Trophoblast cell (in vitro differentiated cells and primary cell): ENCODE data around the gene HDAC11.

Experiments
- DNase-seq, 2 donors: peaks; one replicate each; pipeline ENCODE4 v3.0.0-alpha.2; 2016
- H2AFZ ChIP-seq: 2 replicates; pipeline ENCODE4 v1.6.1; 2013; ENCODE audit warnings: low read length, moderate library complexity, mild to moderate bottlenecking; ENCODE audit not compliant: insufficient read depth, poor library complexity
- H2AK5ac ChIP-seq: 2 replicates; pipeline ENCODE4 v1.6.1; 2013; ENCODE audit warnings: mild to moderate bottlenecking, low read length
- H2BK120ac ChIP-seq: 2 replicates; pipeline ENCODE4 v1.6.1; 2013; ENCODE audit warnings: low read length, mild to moderate bottlenecking, moderate library complexity; ENCODE audit not compliant: insufficient read depth, poor library complexity
- H2BK12ac ChIP-seq: 2 replicates; pipeline ENCODE4 v1.6.1; 2013; ENCODE audit warnings: mild to moderate bottlenecking, low read length, moderate library complexity
- H2BK5ac ChIP-seq: 2 replicates; pipeline ENCODE4 v1.6.1; 2013; ENCODE audit warnings: low read length, low read depth, moderate library complexity, mild to moderate bottlenecking; ENCODE audit not compliant: poor library complexity
- H3K14ac ChIP-seq: 2 replicates; pipeline ENCODE4 v1.6.1; 2013; ENCODE audit warnings: mild to moderate bottlenecking, low read length
- H3K18ac ChIP-seq: 2 replicates; pipeline ENCODE4 v1.6.1; 2013; ENCODE audit warnings: mild to moderate bottlenecking, low read length
- H3K23ac ChIP-seq: 2 replicates; pipeline ENCODE4 v1.6.1; 2013; ENCODE audit warnings: low read length
- H3K27ac ChIP-seq: 2 replicates; pipeline ENCODE4 v1.5.1; 2013; ENCODE audit warnings: low read depth, mild to moderate bottlenecking, inconsistent platforms, low read length, moderate library complexity
- H3K27me3 ChIP-seq: 2 replicates; pipeline ENCODE4 v1.6.1; 2013; ENCODE audit warnings: inconsistent platforms, mild to moderate bottlenecking, low read length, moderate library complexity; ENCODE audit not compliant: insufficient read depth
- H3K36me3 ChIP-seq, 2 experiments: 1 replicate in 1 of 2; 2 replicates in 1 of 2; pipeline ENCODE4 v1.6.1; 2013; ENCODE audit warnings: low read length in 2 of 2, mild to moderate bottlenecking in 2 of 2, moderate library complexity in 1 of 2; ENCODE audit not compliant: insufficient read depth in 2 of 2, control insufficient read depth in 1 of 2
- H3K4ac ChIP-seq: 2 replicates; pipeline ENCODE4 v1.6.1; 2013; ENCODE audit warnings: low read depth, mild to moderate bottlenecking, low read length, moderate library complexity
- H3K4me1 ChIP-seq, 2 experiments: 1 replicate in 1 of 2; 2 replicates in 1 of 2; pipeline ENCODE4 v1.6.1; 2013; ENCODE audit warnings: low read length in 2 of 2, mild to moderate bottlenecking in 2 of 2, moderate library complexity in 1 of 2; ENCODE audit not compliant: insufficient read depth in 2 of 2, control insufficient read depth in 1 of 2
- H3K4me2 ChIP-seq: 2 replicates; pipeline ENCODE4 v1.6.1; 2013; ENCODE audit warnings: inconsistent platforms, mild to moderate bottlenecking, low read length, moderate library complexity
- H3K4me3 ChIP-seq: 2 replicates; pipeline ENCODE4 v1.5.1; 2013; ENCODE audit warnings: mild to moderate bottlenecking, low read depth, low read length, inconsistent platforms
- H3K79me1 ChIP-seq: one replicate; pipeline ENCODE4 v1.6.1; 2013; ENCODE audit warnings: low read length
- H3K79me2 ChIP-seq: 2 replicates; pipeline ENCODE4 v1.6.1; 2013; ENCODE audit warnings: low read length, mild to moderate bottlenecking; ENCODE audit not compliant: control insufficient read depth, insufficient read depth, poor library complexity
- H3K9ac ChIP-seq: 2 replicates; pipeline ENCODE4 v1.6.1; 2013; ENCODE audit warnings: mild to moderate bottlenecking, low read length
- H3K9me3 ChIP-seq: 2 replicates; pipeline ENCODE4 v1.6.1; 2013; ENCODE audit warnings: low read depth, mild to moderate bottlenecking, control low read depth, inconsistent platforms, low read length; ENCODE audit not compliant: insufficient read depth
- H4K12ac ChIP-seq: 2 replicates; pipeline ENCODE4 v1.6.1; 2013; ENCODE audit warnings: low read depth, mild to moderate bottlenecking, low read length, moderate library complexity
- H4K8ac ChIP-seq: 2 replicates; pipeline ENCODE4 v1.6.1; 2013; ENCODE audit warnings: low read depth, mild to moderate bottlenecking, low read length, moderate library complexity
- H4K91ac ChIP-seq: one replicate; pipeline ENCODE4 v1.6.1; 2013; ENCODE audit warnings: low read depth, mild to moderate bottlenecking, low read length, moderate library complexity
- WGBS: extraction: QIAGEN DNeasy Blood & Tissue Kit; methylation state at CpG from one replicate; pipeline ENCODE4 v1.1.7; 2013; ENCODE audit warnings: missing lambda C conversion rate; ENCODE audit not compliant: insufficient read length, insufficient coverage; ENCODE audit errors: extremely low coverage; 5-methylcytosine and 5-hydroxymethylcytosine counted together

The HDAC11 gene

DNA sequence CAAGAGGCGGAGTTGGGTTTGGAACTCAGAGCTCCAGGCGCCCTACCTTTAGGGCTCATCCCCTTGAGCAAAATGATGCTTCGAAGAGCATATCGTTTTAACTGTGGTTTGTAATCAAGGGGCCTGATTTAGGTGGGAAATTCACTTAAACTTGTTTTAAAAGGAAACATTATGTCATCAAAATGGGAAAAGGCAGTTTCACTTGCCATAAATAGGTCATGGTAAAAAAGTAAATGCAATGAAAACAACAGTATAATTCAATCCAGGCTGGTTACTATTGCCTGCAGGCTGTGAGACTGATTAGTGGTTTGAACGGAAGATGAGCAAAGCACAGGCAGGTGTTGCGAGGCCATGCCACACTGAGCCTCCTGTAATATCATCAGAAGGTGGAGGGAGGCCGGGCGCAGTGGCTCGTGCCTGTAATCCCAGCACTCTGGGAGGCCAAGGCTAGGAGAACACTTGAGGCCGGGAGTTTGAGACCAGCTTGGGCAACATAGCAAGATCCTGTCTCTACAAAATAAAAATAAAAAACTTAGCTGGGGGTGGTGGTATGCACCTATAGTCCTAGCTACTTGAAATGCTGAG lies 2.1 kb downstream of the HDAC11 start:
- H4K8ac ChIP-seq = no peak overlapping the region
- H4K91ac ChIP-seq = no peak overlapping the region
- no peaks in the 10 kb centered on the region for H3K36me3 ChIP-seq
- H3K4me3 ChIP-seq = no peak overlapping the region
- no peak overlapping the region for H3K27ac ChIP-seq
- no peak overlapping the region for H3K4me2 ChIP-seq
- no peak overlapping the region for H3K18ac ChIP-seq
- no peak overlapping the region for H2AK5ac ChIP-seq
- H3K9ac ChIP-seq = no peak overlapping the region
- no peak for DNase-seq
- no CpG with 5 or more reads among the region's 10 CpGs for WGBS
- H2BK5ac ChIP-seq = no peak overlapping the region
- H3K9me3 ChIP-seq = peaks cover 2% of the 10 kb centered on the region
- peaks cover 9% of the 10 kb centered on the region for H3K79me1 ChIP-seq
- H3K79me2 ChIP-seq = peaks cover 4% of the 10 kb centered on the region
- H2AFZ ChIP-seq = no peak overlapping the region
- H3K4ac ChIP-seq = no peak overlapping the region
- H3K14ac ChIP-seq = no peak overlapping the region
- H2BK12ac ChIP-seq = no peak overlapping the region
- no peaks in the 10 kb centered on the region for H3K27me3 ChIP-seq
- H2BK120ac ChIP-seq = no peak overlapping the region
- H4K12ac ChIP-seq = no peak overlapping the region
- H3K4me1 ChIP-seq = peaks cover 16 to 18% of the 10 kb centered on the region in 2 experiments
- H3K23ac ChIP-seq = no peak overlapping the region

GRCh38 chr3:13483286-13483685 lies 3.2 kb downstream of the HDAC11 start:
- Histone ChIP-seq H3K4me1 (peaks cover 15 to 16% of the 10 kb centered on the region in 2 experiments), H3K9ac (no peak overlapping the region), H2AFZ (no peak overlapping the region), H2BK12ac (no peak overlapping the region), H3K23ac (no peak overlapping the region), H3K14ac (no peak overlapping the region), H3K18ac (no peak overlapping the region), H2BK5ac (no peak overlapping the region), H2BK120ac (no peak overlapping the region), H3K79me1 (peaks cover 9% of the 10 kb centered on the region), H2AK5ac (no peak overlapping the region), H3K79me2 (peaks cover 4% of the 10 kb centered on the region), H4K8ac (no peak overlapping the region), H3K4me2 (no peak overlapping the region), H3K9me3 (peaks cover 2% of the 10 kb centered on the region), H3K4me3 (no peak overlapping the region), H3K27ac (no peak overlapping the region), H4K12ac (no peak overlapping the region), H3K27me3 (no peaks in the 10 kb centered on the region), H4K91ac (no peak overlapping the region), H3K36me3 (no peaks in the 10 kb centered on the region), H3K4ac (no peak overlapping the region)
- WGBS = no CpG with 5 or more reads among the region's 7 CpGs
- no peak for DNase-seq

- no peaks in the 10 kb centered on the region for H3K36me3 ChIP-seq
- no peak overlapping the region for H4K8ac ChIP-seq
- H3K9ac ChIP-seq = no peak overlapping the region
- no peak overlapping the region for H3K23ac ChIP-seq
- H3K4me3 ChIP-seq = no peak overlapping the region
- H3K9me3 ChIP-seq = peaks cover 2% of the 10 kb centered on the region
- H2BK12ac ChIP-seq = no peak overlapping the region
- H4K12ac ChIP-seq = no peak overlapping the region
- WGBS = no CpG with 5 or more reads among the region's 21 CpGs
- H2AFZ ChIP-seq = no peak overlapping the region
- peaks cover 14 to 15% of the 10 kb centered on the region in 2 experiments for H3K4me1 ChIP-seq
- H2BK5ac ChIP-seq = no peak overlapping the region
- no peak overlapping the region for H2AK5ac ChIP-seq
- H4K91ac ChIP-seq = no peak overlapping the region
- peaks cover 9% of the 10 kb centered on the region for H3K79me1 ChIP-seq
- H3K27ac ChIP-seq = no peak overlapping the region
- no peak overlapping the region for H3K4ac ChIP-seq
- H3K27me3 ChIP-seq = no peaks in the 10 kb centered on the region
- peaks cover 4% of the 10 kb centered on the region for H3K79me2 ChIP-seq
- H3K14ac ChIP-seq = no peak overlapping the region
- H3K18ac ChIP-seq = no peak overlapping the region
- no peak overlapping the region for H3K4me2 ChIP-seq
- H2BK120ac ChIP-seq = no peak overlapping the region
- no peak for DNase-seq
Observed at GRCh38 chr3:13483988-13484695, 4.0 kb downstream of the HDAC11 start.

DNA sequence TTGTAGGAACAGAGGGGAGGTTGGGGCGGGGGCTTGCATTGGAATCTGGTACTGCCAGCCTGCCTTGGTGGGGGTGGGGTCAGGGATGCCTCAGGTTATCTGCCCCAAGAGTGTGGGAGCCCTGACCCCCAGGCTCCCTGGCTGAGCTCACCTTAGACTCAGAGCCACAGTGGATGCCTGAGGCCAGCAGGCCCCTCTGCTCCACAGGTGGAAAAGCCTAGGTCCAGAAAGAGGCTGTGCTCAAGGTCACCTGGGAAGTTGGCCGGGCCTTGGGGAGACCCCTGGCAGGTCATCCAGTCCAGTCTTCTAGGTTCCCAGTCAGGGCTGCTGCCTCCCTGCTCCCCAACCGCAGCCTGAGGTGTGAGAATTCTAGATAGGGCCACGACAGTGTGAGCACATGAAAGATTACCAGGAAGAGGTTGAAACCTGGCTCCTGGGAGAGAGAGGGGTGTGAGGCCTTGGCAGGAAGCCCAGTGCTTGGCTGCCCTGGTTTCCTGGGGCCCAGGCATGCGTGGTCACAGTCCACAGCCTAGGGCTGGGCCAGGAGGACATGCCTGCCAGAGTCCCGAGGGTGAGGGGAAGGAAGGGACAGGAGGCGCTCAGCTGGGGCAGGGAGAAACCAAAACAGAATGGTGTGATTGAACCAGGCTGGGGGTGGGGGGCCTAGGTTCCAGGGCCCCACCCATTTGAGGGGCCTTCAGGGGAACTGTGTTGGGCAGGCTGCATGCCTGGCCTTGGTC lies 4.9 kb downstream of the HDAC11 start:
- no peak overlapping the region for H3K27ac ChIP-seq
- WGBS = no CpG with 5 or more reads among the region's 7 CpGs

More for the DNA sequence above, 4.9 kb downstream of the HDAC11 start:
- Histone ChIP-seq H2AK5ac (no peak overlapping the region), H4K12ac (no peak overlapping the region), H3K27me3 (no peaks in the 10 kb centered on the region), H3K9me3 (peaks cover 4% of the 10 kb centered on the region), H2AFZ (no peak overlapping the region), H3K79me2 (peaks cover 2% of the 10 kb centered on the region), H3K4me1 (peaks cover 9 to 12% of the 10 kb centered on the region in 2 experiments), H2BK12ac (no peak overlapping the region), H3K23ac (no peak overlapping the region), H3K79me1 (peaks cover 4% of the 10 kb centered on the region), H3K18ac (no peak overlapping the region), H4K8ac (no peak overlapping the region), H3K9ac (no peak overlapping the region), H2BK120ac (no peak overlapping the region), H3K4ac (no peak overlapping the region), H4K91ac (no peak overlapping the region), H3K36me3 (no peaks in the 10 kb centered on the region), H3K14ac (no peak overlapping the region), H2BK5ac (no peak overlapping the region), H3K4me3 (no peak overlapping the region), H3K4me2 (no peak overlapping the region)
- no peak for DNase-seq
